ENCODE results near the gene CAGE1. TPM values are rescaled to one million over a fixed set of nuclear protein-coding genes. Genes with fewer than 3 reads are reported as not detected.

The CAGE1 gene
- total RNA-seq, 4 donors from 2014 or later = not detected

GRCh38 chr6:7391151-7391550 is 1.6 kb upstream of the CAGE1 start:
- TF ChIP-seq POLR2A (IDR thresholded peaks at IDR 0.05) (no peak), CTCF (IDR thresholded peaks at IDR 0.05) (no peak), EP300 (IDR thresholded peaks at IDR 0.05) (no peak), POLR2AphosphoS5 (IDR thresholded peaks at IDR 0.05) (no peak)
- Histone ChIP-seq H3K4me1 (peaks cover 31% of the 10 kb centered on the region), H3K4me3 (peak overlapping the region; percentile 77), H3K9me3 (no peaks in the 10 kb centered on the region), H3K27me3 (no peaks in the 10 kb centered on the region), H3K27ac (no peak overlapping the region), H3K36me3 (peaks cover 15% of the 10 kb centered on the region)
- no peak for DNase-seq (ENCODE audit: low spot score in 2 of 2)
- WGBS = 81% methylated on average over 4 of the region's 4 CpGs

GRCh38 chr6:7390226-7390878 is 810 bp upstream of the CAGE1 start:
- no peaks in the 10 kb centered on the region for H3K27me3 ChIP-seq
- 2% methylated on average over 14 of the region's 14 CpGs for WGBS
- H3K36me3 ChIP-seq = peaks cover 7% of the 10 kb centered on the region
- peak overlapping the region; percentile 83 for H3K27ac ChIP-seq
- H3K4me1 ChIP-seq = peaks cover 31% of the 10 kb centered on the region
- no peak for DNase-seq (ENCODE audit: low spot score in 2 of 2)
- peak overlapping the region; percentile 77 for H3K4me3 ChIP-seq
- no peaks in the 10 kb centered on the region for H3K9me3 ChIP-seq
- no peak for TF ChIP-seq POLR2AphosphoS5 (IDR thresholded peaks at IDR 0.05)
- no peak for TF ChIP-seq POLR2A (IDR thresholded peaks at IDR 0.05)
- TF ChIP-seq EP300 (IDR thresholded peaks at IDR 0.05) = no peak
- no peak for TF ChIP-seq CTCF (IDR thresholded peaks at IDR 0.05)

- Histone ChIP-seq H3K9me3 (no peaks in the 10 kb centered on the region), H3K4me1 (peaks cover 31% of the 10 kb centered on the region), H3K27me3 (no peaks in the 10 kb centered on the region), H3K36me3 (peaks cover 4% of the 10 kb centered on the region), H3K27ac (peak overlapping the region; percentile 83), H3K4me3 (peak overlapping the region; percentile 77)
- WGBS = 0% methylated on average over 6 of the region's 11 CpGs
- no peak for DNase-seq (ENCODE audit: low spot score in 2 of 2)
- no peak for TF ChIP-seq POLR2AphosphoS5 (IDR thresholded peaks at IDR 0.05)
- TF ChIP-seq CTCF (IDR thresholded peaks at IDR 0.05) = no peak
- TF ChIP-seq EP300 (IDR thresholded peaks at IDR 0.05) = no peak
- no peak for TF ChIP-seq POLR2A (IDR thresholded peaks at IDR 0.05)
These were observed 436 bp downstream of the CAGE1 start for GRCh38 chr6:7389162-7389450.

GRCh38 chr6:7381092-7381491 is 8.4 kb downstream of the CAGE1 start:
- WGBS = 80% methylated on average over 1 of the region's 1 CpG
- no peak for TF ChIP-seq POLR2AphosphoS5 (IDR thresholded peaks at IDR 0.05)
- TF ChIP-seq EP300 (IDR thresholded peaks at IDR 0.05) = no peak
- no peak for TF ChIP-seq POLR2A (IDR thresholded peaks at IDR 0.05)
- no peak for TF ChIP-seq CTCF (IDR thresholded peaks at IDR 0.05)
- Histone ChIP-seq H3K4me3 (no peak overlapping the region), H3K27ac (no peak overlapping the region), H3K9me3 (no peaks in the 10 kb centered on the region), H3K27me3 (no peaks in the 10 kb centered on the region), H3K4me1 (no peaks in the 10 kb centered on the region), H3K36me3 (no peaks in the 10 kb centered on the region)
- no peak for DNase-seq (ENCODE audit: low spot score in 2 of 2)

GRCh38 chr6:7378740-7379139 is 10.8 kb downstream of the CAGE1 start:
- H3K27ac ChIP-seq = no peak overlapping the region

More at GRCh38 chr6:7378740-7379139, 10.8 kb downstream of the CAGE1 start:
- H3K27me3 ChIP-seq = no peaks in the 10 kb centered on the region
- no peaks in the 10 kb centered on the region for H3K36me3 ChIP-seq
- WGBS = 57% methylated on average over 4 of the region's 4 CpGs
- no peak for TF ChIP-seq POLR2AphosphoS5 (IDR thresholded peaks at IDR 0.05)
- no peak for TF ChIP-seq CTCF (IDR thresholded peaks at IDR 0.05)
- TF ChIP-seq POLR2A (IDR thresholded peaks at IDR 0.05) = no peak
- no peak for TF ChIP-seq EP300 (IDR thresholded peaks at IDR 0.05)
- H3K4me3 ChIP-seq = no peak overlapping the region
- H3K4me1 ChIP-seq = no peaks in the 10 kb centered on the region
- H3K9me3 ChIP-seq = no peaks in the 10 kb centered on the region
- no peak for DNase-seq (ENCODE audit: low spot score in 2 of 2)

Measured in suprapubic skin (tissue), 4 donors.